Liver (tissue), 3 donors: ENCODE data around the gene LAPTM4A.

Source experiments
- ATF3 ChIP-seq: IDR thresholded peaks from 2 replicates; pipeline ENCODE4 v1.6.1; 2016; ENCODE audit warnings: antibody characterized with exemption
- CTCF ChIP-seq: fragments of 150-350 bp; IDR thresholded peaks from 2 replicates; pipeline ENCODE4 v1.5.1; 2017; ENCODE audit warnings: improper control_type of control experiment, low read depth, low read length; ENCODE audit not compliant: missing input control
- EGR1 ChIP-seq, 2 donors: IDR thresholded peaks; 2 replicates each; pipeline ENCODE4 v1.6.1; 2016 to 2018; ENCODE audit warnings: antibody characterized with exemption in 2 of 2, low read depth in 2 of 2
- FOXA1 ChIP-seq: IDR thresholded peaks from 2 replicates; pipeline ENCODE4 v1.6.1; 2016; ENCODE audit warnings: antibody characterized with exemption
- GABPA ChIP-seq, 2 donors: IDR thresholded peaks in 1 of 2; conservative IDR thresholded peaks in 1 of 2; 2 replicates each; pipeline ENCODE4 v1.6.1; 2016; ENCODE audit warnings: antibody characterized with exemption in 2 of 2, mild to moderate bottlenecking in 1 of 2, moderate library complexity in 1 of 2
- HNF4G ChIP-seq: IDR thresholded peaks from 2 replicates; pipeline ENCODE4 v1.6.1; 2016; ENCODE audit warnings: antibody characterized with exemption
- MAX ChIP-seq: IDR thresholded peaks from 2 replicates; pipeline ENCODE4 v1.6.1; 2016; ENCODE audit warnings: antibody characterized with exemption
- RAD21 ChIP-seq, 2 donors: IDR thresholded peaks; 2 replicates each; pipeline ENCODE4 v1.6.1; 2016; ENCODE audit warnings: antibody characterized with exemption in 2 of 2, mild to moderate bottlenecking in 2 of 2
- REST ChIP-seq: IDR thresholded peaks from 2 replicates; pipeline ENCODE4 v1.6.1; 2016; ENCODE audit warnings: antibody characterized with exemption, mild to moderate bottlenecking
- RXRA ChIP-seq, 2 donors: IDR thresholded peaks; 2 replicates each; pipeline ENCODE4 v1.6.1; 2017 to 2018; ENCODE audit warnings: antibody characterized with exemption in 2 of 2, mild to moderate bottlenecking in 1 of 2
- TAF1 ChIP-seq: conservative IDR thresholded peaks from 2 replicates; pipeline ENCODE4 v1.6.1; 2016; ENCODE audit warnings: antibody characterized with exemption, mild to moderate bottlenecking
- YY1 ChIP-seq: IDR thresholded peaks from 2 replicates; pipeline ENCODE4 v1.6.1; 2016; ENCODE audit warnings: antibody characterized with exemption, mild to moderate bottlenecking
- ZBTB33 ChIP-seq: IDR thresholded peaks from 2 replicates; pipeline ENCODE4 v1.6.1; 2016; ENCODE audit warnings: antibody characterized with exemption
- donor health status: healthy.
- donor health status: healthy.

- TF ChIP-seq CTCF, result no peak
- no peak for TF ChIP-seq REST
- TF ChIP-seq HNF4G, result no peak
- TF ChIP-seq RAD21 (IDR thresholded peaks at IDR 0.05), result no peak
- TF ChIP-seq ZBTB33, result no peak
- TF ChIP-seq TAF1, result no peak
- TF ChIP-seq YY1, result no peak
- no peak for TF ChIP-seq ATF3
- TF ChIP-seq MAX, result no peak
- TF ChIP-seq GABPA (IDR thresholded peaks at IDR 0.05 in 1 of 2, conservative IDR thresholded peaks at IDR 0.05 in 1 of 2), result no peak
- TF ChIP-seq EGR1 (IDR thresholded peaks at IDR 0.05; ENCODE audit: low read depth in 2 of 2), result no peak
- no peak for TF ChIP-seq RXRA (IDR thresholded peaks at IDR 0.05)
- TF ChIP-seq FOXA1, result no peak
Observed at GRCh38 chr2:19991895-19992294, 59.5 kb downstream of the LAPTM4A start.
